ENCODE results near the gene SPX. TPM values are rescaled to one million over a fixed set of nuclear protein-coding genes. Genes with fewer than 3 reads are reported as not detected.

SPX gene
- 7.5 and 9.4 TPM in 2 replicates for total RNA-seq

GRCh38 chr12:21526053-21526452, at the start of gene SPX:
TSS of gene SPX (plus strand) at chr12:21526296. CDS start at chr12:21526473, 177 bp downstream.
- H3K27me3 ChIP-seq (ENCODE audit: control insufficient read depth, insufficient read depth, low read length): no peaks in the 10 kb centered on the region
- DNase-seq (ENCODE audit: low read depth): peak; percentile 9
- no peaks in the 10 kb centered on the region for H3K36me3 ChIP-seq (ENCODE audit: control insufficient read depth, insufficient read depth, low read length)

GRCh38 chr12:21476949-21477348, 49.1 kb upstream of the SPX start:
- no peak for TF ChIP-seq CTCF (IDR thresholded peaks at IDR 0.05; ENCODE audit: insufficient read depth, low read length, poor library complexity, severe bottlenecking)
- peak; percentile 43 for DNase-seq (ENCODE audit: low read depth)
- Histone ChIP-seq H3K36me3 (ENCODE audit: control insufficient read depth, insufficient read depth, low read length) (peaks cover 2% of the 10 kb centered on the region), H3K27me3 (ENCODE audit: control insufficient read depth, insufficient read depth, low read length) (no peaks in the 10 kb centered on the region), H3K4me3 (ENCODE audit: low read depth, low read length) (no peak overlapping the region)

More at GRCh38 chr12:21526053-21526452, at the start of gene SPX:
- peak within 1 kb of the TSS; percentile 68 for H3K4me3 ChIP-seq (ENCODE audit: low read depth, low read length)
- no peak for TF ChIP-seq CTCF (IDR thresholded peaks at IDR 0.05; ENCODE audit: insufficient read depth, low read length, poor library complexity, severe bottlenecking)

GRCh38 chr12:21478756-21479455, 47.2 kb upstream of the SPX start:
- Histone ChIP-seq H3K4me3 (ENCODE audit: low read depth, low read length) (no peak overlapping the region), H3K36me3 (ENCODE audit: control insufficient read depth, insufficient read depth, low read length) (peaks cover 2% of the 10 kb centered on the region), H3K27me3 (ENCODE audit: control insufficient read depth, insufficient read depth, low read length) (no peaks in the 10 kb centered on the region)
- TF ChIP-seq CTCF (IDR thresholded peaks at IDR 0.05; ENCODE audit: insufficient read depth, low read length, poor library complexity, severe bottlenecking): no peak
- DNase-seq (ENCODE audit: low read depth): no peak

- H3K27me3 ChIP-seq (ENCODE audit: control insufficient read depth, insufficient read depth, low read length): no peaks in the 10 kb centered on the region
- TF ChIP-seq CTCF (IDR thresholded peaks at IDR 0.05; ENCODE audit: insufficient read depth, low read length, poor library complexity, severe bottlenecking): no peak
- H3K36me3 ChIP-seq (ENCODE audit: control insufficient read depth, insufficient read depth, low read length): peaks cover 2% of the 10 kb centered on the region
- H3K4me3 ChIP-seq (ENCODE audit: low read depth, low read length): no peak overlapping the region
- no peak for DNase-seq (ENCODE audit: low read depth)
These were observed 42.6 kb upstream of the SPX start for GRCh38 chr12:21483531-21483930.

- no peak for TF ChIP-seq CTCF (IDR thresholded peaks at IDR 0.05; ENCODE audit: insufficient read depth, low read length, poor library complexity, severe bottlenecking)
- Histone ChIP-seq H3K36me3 (ENCODE audit: control insufficient read depth, insufficient read depth, low read length) (peaks cover 1% of the 10 kb centered on the region), H3K4me3 (ENCODE audit: low read depth, low read length) (no peak overlapping the region)
These were observed 40.1 kb upstream of the SPX start for GRCh38 chr12:21485998-21486397.

GRCh38 chr12:21499765-21500164, 26.3 kb upstream of the SPX start:
- H3K4me3 ChIP-seq (ENCODE audit: low read depth, low read length): no peak overlapping the region
- H3K27me3 ChIP-seq (ENCODE audit: control insufficient read depth, insufficient read depth, low read length): no peaks in the 10 kb centered on the region
- DNase-seq (ENCODE audit: low read depth): no peak
- TF ChIP-seq CTCF (IDR thresholded peaks at IDR 0.05; ENCODE audit: insufficient read depth, low read length, poor library complexity, severe bottlenecking): no peak
- H3K36me3 ChIP-seq (ENCODE audit: control insufficient read depth, insufficient read depth, low read length): peaks cover 2% of the 10 kb centered on the region

More at GRCh38 chr12:21485998-21486397, 40.1 kb upstream of the SPX start:
- DNase-seq (ENCODE audit: low read depth): no peak
- no peaks in the 10 kb centered on the region for H3K27me3 ChIP-seq (ENCODE audit: control insufficient read depth, insufficient read depth, low read length)

All from kidney epithelial cell (primary cell).